GM18505 (cell line): ENCODE results near the gene IVL.

Experiments
- ATAC-seq: cut with Tn5 transposase; IDR thresholded peaks from one replicate; pipeline ENCODE4 v1.9.1; 2021; ENCODE audit not compliant: unreplicated experiment
- POLR2A ChIP-seq: IDR thresholded peaks from 4 replicates; pipeline ENCODE4 v1.6.1; 2011; ENCODE audit warnings: borderline replicate concordance; ENCODE audit not compliant: insufficient read depth, insufficient read length; ENCODE audit errors: extremely low read depth

Gene IVL

GRCh38 chr1:152907686-152908601 lies at the start of gene IVL:
IVL (plus strand) TSS chr1:152908546; CDS start chr1:152909798, 1,252 bp downstream.
- no peak for ATAC-seq
- no peak for TF ChIP-seq POLR2A

DNA sequence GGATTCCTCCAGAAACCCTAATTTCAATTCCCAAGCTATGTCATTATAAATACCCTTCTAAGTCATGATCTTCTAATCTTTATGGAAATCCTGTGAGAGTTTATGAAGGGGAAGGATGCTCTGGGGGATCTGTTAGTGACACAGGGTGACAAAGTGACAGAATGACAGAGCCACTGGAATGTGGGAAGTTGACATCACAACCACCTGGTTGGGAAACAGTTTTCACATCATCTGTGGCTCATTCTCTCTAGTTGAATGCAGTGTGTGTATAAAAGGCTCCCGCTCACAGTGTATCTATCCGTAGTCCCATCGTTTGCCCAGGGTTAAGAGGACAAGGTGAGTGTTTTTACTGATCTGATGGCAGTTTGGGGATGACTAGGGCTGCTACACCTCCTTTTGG lies 48.6 kb upstream of the IVL start, which contains the start of gene LCE7A:
TSS of gene LCE7A (plus strand) at position 301 of the 400 bp plus-strand sequence. CDS start 702 bp downstream, outside the sequence.
- no peak for ATAC-seq
- TF ChIP-seq POLR2A, result no peak

- no peak for TF ChIP-seq POLR2A
- ATAC-seq, result no peak
Observed at GRCh38 chr1:152860129-152860528, 48.2 kb upstream of the IVL start.

DNA sequence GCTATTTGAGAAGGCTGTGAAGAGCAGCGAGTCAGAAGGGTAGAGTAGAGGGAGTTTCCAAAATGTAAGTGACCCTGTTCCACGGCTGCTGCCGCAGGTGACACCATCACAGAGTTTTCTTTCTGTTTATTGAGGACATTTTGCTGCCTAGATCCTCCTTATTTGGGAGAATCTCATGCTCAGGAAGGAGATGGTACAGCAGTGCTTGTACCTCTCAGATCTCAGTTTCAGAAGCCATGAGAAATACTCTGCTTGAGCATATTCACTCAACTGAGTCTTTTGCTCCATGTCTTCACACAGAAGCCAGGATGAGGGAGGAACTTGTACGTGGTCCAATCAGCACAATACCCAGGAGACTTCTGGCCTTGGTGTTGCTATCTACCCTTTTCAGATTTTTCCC lies 47.0 kb upstream of the IVL start:
- no peak for ATAC-seq
- TF ChIP-seq POLR2A, result no peak

- ATAC-seq, result no peak
- TF ChIP-seq POLR2A, result no peak
Observed at GRCh38 chr1:152864443-152864842, 43.9 kb upstream of the IVL start.

DNA sequence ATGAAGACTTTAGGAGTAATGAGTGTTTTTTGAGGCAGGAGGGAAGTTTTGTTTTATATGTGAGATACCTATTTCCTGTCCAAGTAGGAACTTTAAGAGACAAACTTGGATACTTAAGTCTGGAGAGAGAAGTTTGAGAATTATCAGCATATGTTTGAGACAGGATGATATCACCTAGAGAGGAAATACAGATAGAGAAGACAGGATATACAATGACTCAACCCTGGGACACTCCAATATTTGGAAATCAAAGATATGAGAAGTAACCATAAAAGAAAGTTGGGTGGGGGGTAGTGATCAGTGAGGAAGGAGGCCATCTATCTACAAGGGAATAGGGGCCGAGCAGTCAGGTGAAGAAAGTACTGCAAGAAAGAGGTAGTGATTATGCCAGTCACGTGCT lies 42.0 kb upstream of the IVL start:
- ATAC-seq, result no peak

GRCh38 chr1:152869808-152870419 lies 38.4 kb upstream of the IVL start:
- no peak for TF ChIP-seq POLR2A
- no peak for ATAC-seq

More for the DNA sequence above, 42.0 kb upstream of the IVL start:
- no peak for TF ChIP-seq POLR2A

DNA sequence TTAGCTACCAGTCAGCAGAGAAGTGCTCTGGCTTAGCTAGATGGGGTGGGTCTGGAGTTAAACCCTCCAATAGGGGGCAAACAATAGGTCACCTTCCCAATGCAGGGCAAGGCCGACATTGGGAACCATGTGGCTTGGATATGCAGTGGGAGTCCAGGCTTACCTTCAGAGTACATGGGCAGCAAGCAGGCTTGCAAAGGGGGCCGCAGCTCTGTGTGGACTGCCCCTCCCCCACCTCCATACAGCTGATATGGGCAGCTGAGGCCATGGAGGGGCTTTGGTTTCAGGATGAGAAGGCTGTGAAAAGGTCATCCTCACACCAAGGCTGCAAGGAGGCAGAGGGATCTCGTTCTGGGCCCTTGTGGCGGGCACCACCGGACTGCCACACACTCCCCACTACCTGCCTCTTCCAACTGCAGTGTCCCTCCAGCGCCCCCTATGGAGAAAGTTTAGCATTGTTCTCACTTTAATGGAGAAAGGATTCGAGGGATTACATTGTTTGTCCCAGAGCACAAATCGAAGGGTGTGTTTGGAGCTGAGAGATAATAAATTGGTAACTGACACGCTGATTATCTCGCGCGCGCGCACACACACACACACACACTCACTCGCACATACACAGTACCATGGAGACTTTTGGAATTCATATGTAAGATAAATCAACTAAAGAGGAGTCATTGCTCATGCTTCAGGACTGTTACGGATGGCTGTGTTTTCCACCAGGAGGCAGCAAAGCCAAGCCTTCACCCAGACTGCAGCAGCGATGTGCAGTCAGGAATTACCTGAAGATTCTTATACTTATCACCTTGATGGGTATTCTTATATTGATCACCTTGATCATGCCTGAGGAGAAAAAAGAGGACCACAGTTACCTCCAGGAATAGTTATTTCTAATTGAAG lies 37.3 kb upstream of the IVL start:
- TF ChIP-seq POLR2A, result no peak
- ATAC-seq, result no peak

DNA sequence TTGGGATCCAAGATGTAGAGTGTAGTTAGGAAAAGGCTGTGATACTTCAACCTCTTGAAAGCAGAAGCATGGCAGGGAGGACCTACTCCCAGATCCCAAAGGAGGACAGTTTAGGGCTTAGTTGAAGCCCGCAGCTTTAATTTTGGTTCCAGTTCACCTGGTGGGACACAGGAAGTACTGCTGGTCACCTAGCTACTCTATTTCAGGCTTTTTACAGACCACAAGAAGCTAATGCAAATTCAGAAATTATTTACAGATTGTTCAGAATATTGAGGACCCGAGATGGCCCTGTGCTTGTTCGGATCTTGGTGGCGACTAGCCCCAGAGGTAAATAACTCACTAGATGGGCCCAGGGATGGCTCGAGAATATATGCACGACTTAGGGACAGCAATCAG lies 36.6 kb upstream of the IVL start:
- ATAC-seq, result no peak

DNA sequence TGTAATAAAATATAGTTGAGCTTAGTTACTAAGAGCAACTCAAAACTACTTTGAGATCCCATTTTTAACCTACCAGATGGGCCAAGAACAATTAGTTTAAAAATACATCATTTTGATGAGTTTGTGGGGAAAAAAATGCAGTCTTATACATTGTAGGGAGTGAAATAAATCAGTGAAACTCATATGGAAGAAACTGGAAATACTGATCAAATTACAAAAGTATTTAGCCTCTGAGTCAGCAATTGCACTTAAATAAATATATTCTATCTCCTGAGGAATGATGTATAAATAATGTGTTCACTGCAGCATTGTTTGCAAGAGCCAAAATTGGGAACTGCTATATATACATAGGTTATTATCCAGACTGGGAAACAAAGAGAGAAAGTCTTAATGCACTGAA lies 34.9 kb upstream of the IVL start:
- TF ChIP-seq POLR2A, result no peak
- no peak for ATAC-seq

More for the DNA sequence above, 36.6 kb upstream of the IVL start:
- no peak for TF ChIP-seq POLR2A

- TF ChIP-seq POLR2A, result no peak
- no peak for ATAC-seq
Observed at GRCh38 chr1:152876827-152877226, 31.5 kb upstream of the IVL start.

GRCh38 chr1:152878042-152878441 lies 30.3 kb upstream of the IVL start, which contains the start of gene SMCP:
SMCP (plus strand) TSS chr1:152878322; CDS start chr1:152884423, 6,101 bp downstream.
- TF ChIP-seq POLR2A, result no peak
- ATAC-seq, result no peak

- no peak for TF ChIP-seq POLR2A
- no peak for ATAC-seq
Observed at GRCh38 chr1:152879559-152880198, 28.7 kb upstream of the IVL start.

GRCh38 chr1:152880316-152880715 lies 28.0 kb upstream of the IVL start:
- no peak for TF ChIP-seq POLR2A
- ATAC-seq, result no peak
